GM18502 (cell line): ENCODE data around the gene RNF34.

ENCODE experiments used
- ATAC-seq: cut with Tn5 transposase; IDR thresholded peaks from one replicate; pipeline ENCODE4 v1.9.1; 2021; ENCODE audit warnings: mild to moderate bottlenecking; ENCODE audit not compliant: unreplicated experiment, poor library complexity

The RNF34 gene

GRCh38 chr12:121461048-121461447 lies 61.1 kb downstream of the RNF34 start:
- ATAC-seq = no peak

GRCh38 chr12:121464331-121464730 lies 64.4 kb downstream of the RNF34 start:
- no peak for ATAC-seq

DNA sequence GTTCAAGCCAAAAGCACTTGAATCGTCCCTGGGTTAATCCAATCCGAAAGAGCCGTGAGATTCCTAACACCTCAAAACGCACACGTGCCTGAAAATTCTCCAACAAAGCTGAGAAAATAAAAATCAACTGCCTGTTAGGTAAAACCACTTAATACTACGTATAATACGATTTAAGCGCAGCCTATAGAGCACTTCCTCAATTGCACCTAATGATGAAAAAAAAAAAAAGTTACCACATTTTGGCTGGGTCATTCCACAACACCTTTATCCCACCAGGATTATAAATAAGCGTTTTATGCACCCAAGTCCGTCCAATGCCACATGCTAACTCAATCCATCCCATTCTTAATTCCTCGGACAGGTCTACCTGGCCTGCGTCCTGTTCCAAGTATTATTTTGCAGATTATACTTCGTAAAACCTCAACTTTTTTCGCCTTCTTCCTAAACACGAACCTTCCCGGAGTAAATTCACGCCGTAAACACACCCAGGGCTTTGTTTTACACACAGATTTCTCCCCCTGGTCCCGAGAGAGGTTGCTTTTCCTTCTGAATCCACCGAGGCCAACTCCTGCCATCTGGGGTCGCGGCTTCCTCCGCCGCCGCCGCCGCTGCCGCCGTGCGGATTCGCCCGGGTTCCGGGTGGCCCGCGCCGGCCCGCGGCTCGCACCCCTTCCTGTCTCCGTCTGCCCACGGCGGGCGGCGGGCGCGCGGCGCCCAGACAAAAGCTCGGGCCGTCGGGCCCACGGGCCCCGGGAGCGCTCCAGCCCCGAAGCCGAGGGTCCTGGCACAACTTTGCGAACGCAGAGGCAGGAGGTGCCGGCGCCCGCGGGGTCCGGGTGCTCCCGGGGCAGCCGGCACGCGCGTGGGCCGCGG lies 66.2 kb downstream of the RNF34 start:
- ATAC-seq = peak; percentile 17

GRCh38 chr12:121466794-121467637 lies 67.1 kb downstream of the RNF34 start:
- peak; percentile 88 for ATAC-seq

DNA sequence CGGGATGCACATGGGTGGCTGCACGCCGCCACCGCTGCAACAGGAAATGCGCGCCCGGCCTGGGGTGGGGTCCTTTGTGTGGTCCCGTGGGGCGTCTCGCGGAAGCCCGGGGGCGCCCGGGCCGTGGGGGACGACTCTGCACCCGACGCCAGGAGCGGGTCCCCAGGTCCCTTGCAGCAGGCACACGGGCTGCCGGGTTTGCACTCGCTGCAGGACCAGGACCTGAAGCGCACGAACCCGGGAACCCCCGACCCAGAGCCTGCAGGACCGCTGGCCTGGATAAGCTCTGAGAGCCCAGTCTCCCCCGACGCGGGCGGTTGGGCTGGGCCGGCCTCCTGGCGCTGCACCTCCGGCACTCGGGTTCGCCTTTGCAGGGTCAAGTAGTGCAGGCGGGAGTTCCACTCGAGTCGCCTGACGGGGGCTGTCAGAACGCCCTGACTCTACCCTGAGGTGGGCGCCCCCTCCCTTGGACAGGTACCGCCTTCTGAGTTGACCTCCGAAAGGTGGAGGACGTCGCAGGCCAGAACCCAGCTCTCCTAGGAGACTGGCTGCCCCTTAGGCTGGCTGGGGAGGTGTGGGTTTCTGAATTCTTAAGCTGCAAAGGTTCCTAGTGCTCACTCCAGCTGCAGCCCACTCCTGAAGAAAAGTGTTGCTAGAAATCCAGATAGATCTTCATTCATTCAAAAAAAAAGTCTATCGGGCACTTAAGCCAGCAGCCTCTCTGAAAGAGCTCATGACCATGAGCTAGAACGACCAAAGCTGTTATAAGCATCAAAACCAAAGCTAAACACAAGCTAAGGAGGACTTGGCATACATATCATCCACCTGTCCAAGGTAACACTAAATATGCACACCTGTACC lies 68.0 kb downstream of the RNF34 start:
- ATAC-seq = no peak

GRCh38 chr12:121468499-121468801 lies 68.5 kb downstream of the RNF34 start:
- no peak for ATAC-seq

DNA sequence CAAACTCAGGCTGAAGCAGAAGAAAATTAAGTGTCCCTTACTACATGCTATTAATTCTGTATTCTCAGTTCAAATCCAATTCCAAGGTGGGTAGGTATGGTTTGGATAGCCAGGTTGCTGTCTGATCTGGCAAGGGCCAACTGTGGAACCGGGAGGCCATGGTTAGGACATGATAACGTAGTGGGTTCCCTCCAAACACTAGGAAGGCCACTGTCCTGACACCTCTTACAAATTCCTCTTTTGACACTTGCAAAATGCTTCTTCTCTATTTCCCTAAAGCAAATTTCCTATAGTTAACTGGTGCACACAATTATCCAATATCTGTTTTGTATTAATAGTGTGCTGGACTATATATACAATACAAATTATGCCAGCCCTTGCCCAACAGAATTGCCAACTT lies 70.8 kb downstream of the RNF34 start:
- ATAC-seq = no peak

- no peak for ATAC-seq
These were observed 72.4 kb downstream of the RNF34 start for GRCh38 chr12:121472150-121472905.
